ENCODE results near the gene SIRPB2. TPM values are rescaled to one million over a fixed set of nuclear protein-coding genes. Genes with fewer than 3 reads are reported as not detected.

SIRPB2 gene
- total RNA-seq, 1 experiment from 2014 or later = not detected

DNA sequence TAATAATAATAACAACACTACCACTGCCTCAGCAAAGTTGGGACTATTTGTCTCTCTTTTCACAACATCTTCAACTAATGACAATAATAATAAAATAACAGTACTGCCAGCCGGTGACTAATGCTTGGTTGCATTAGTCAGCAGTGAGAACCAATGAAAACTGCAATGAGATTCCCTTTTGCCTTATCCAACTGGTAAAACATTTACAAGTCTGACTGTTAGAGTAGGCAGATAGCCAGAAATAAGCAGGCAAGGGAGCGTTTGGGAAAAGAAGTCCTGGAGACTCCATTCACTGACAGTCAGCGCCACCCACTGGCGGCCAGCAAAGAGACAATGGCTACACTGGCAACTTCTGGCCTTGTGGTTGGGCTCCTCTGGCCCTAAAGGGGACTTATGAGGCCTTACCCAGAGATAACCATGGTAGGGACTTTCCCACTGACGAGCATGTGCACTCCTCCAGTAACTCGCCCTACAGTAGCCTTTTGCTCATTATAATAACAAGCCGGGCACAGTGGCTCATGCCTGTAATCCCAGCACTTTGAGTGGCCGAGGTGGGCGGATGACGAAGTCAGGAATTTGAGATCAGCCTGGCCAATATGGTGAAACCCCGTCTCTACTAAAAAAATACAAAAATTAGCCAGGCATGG lies 21.2 kb downstream of the SIRPB2 start:
- H2BK12ac ChIP-seq (ENCODE audit: insufficient read length, low read depth, low read length) = no peak overlapping the region
- H3K79me2 ChIP-seq (ENCODE audit: insufficient read depth, low read length) = peaks cover 10% of the 10 kb centered on the region; the same call in 1 of the 2 replicates
- peaks cover 7% of the 10 kb centered on the region for H3K23me2 ChIP-seq (ENCODE audit: insufficient read length, low read depth, low read length, poor library complexity, severe bottlenecking)
- no peak overlapping the region for H3K27ac ChIP-seq (ENCODE audit: insufficient read length, low read depth, low read length)
- H2BK120ac ChIP-seq (ENCODE audit: low read depth, low read length, poor library complexity, severe bottlenecking) = no peak overlapping the region
- DNase-seq = peak; percentile 90
- H3K4me1 ChIP-seq (ENCODE audit: insufficient read depth, low read length) = no peaks in the 10 kb centered on the region; the same call in 1 of the 2 replicates
- H2BK5ac ChIP-seq (ENCODE audit: insufficient read length, low read length) = no peak overlapping the region
- H2BK20ac ChIP-seq (ENCODE audit: low read depth, low read length, poor library complexity, severe bottlenecking) = no peak overlapping the region
- Mint-ChIP-seq H3K9me3 (no peaks in the 10 kb centered on the region; a peak in 1 of 5 replicates), H3K27ac (no peak overlapping the region; a peak in 1 of 7 replicates), H3K27me3 (ENCODE audit: low read depth) (peaks cover 5% of the 10 kb centered on the region), H3K4me1 (peaks cover 35 to 36% of the 10 kb centered on the region in 2 experiments), H3K4me3 (no peak overlapping the region), H3K36me3 (ENCODE audit: insufficient read depth in 1 of 3, low read depth in 3 of 3) (peaks cover 0 to under 1% (median 0%) of the 10 kb centered on the region in 3 experiments; a peak in 3 of 7 replicates)
- H3K56ac ChIP-seq (ENCODE audit: insufficient read length, low read depth, low read length) = no peak overlapping the region
- H4K20me1 ChIP-seq (ENCODE audit: control insufficient read depth, insufficient read depth, insufficient read length) = no peaks in the 10 kb centered on the region
- no peaks in the 10 kb centered on the region for H3K27me3 ChIP-seq (ENCODE audit: insufficient read depth, low read length)
- WGBS (ENCODE audit: extremely low coverage, insufficient read length, low lambda C conversion rate) = no CpG with 5 or more reads among the region's 11 CpGs
- peak overlapping the region; percentile 27 for H2AFZ ChIP-seq (ENCODE audit: low read length)
- H3K9me3 ChIP-seq (ENCODE audit: control insufficient read depth, low read depth, low read length) = no peaks in the 10 kb centered on the region
- no peak overlapping the region for H3K23ac ChIP-seq (ENCODE audit: insufficient read length, low read depth, low read length)
- H2BK15ac ChIP-seq (ENCODE audit: low read depth, low read length) = no peak overlapping the region
- H3K4me2 ChIP-seq (ENCODE audit: insufficient read depth, insufficient read length, low read length) = no peak overlapping the region
- no peak overlapping the region for H3T11ph ChIP-seq (ENCODE audit: low read length)
- H4K5ac ChIP-seq (ENCODE audit: insufficient read length, low read depth, low read length) = no peak overlapping the region
- H3K9ac ChIP-seq (ENCODE audit: extremely low read depth, insufficient read length, low read length) = no peak overlapping the region
- TF ChIP-seq, protein P1, sequence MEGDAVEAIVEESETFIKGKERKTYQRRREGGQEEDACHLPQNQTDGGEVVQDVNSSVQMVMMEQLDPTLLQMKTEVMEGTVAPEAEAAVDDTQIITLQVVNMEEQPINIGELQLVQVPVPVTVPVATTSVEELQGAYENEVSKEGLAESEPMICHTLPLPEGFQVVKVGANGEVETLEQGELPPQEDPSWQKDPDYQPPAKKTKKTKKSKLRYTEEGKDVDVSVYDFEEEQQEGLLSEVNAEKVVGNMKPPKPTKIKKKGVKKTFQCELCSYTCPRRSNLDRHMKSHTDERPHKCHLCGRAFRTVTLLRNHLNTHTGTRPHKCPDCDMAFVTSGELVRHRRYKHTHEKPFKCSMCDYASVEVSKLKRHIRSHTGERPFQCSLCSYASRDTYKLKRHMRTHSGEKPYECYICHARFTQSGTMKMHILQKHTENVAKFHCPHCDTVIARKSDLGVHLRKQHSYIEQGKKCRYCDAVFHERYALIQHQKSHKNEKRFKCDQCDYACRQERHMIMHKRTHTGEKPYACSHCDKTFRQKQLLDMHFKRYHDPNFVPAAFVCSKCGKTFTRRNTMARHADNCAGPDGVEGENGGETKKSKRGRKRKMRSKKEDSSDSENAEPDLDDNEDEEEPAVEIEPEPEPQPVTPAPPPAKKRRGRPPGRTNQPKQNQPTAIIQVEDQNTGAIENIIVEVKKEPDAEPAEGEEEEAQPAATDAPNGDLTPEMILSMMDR (conservative IDR thresholded peaks at IDR 0.05) = peak; percentile 89
- no peak overlapping the region for H4K8ac ChIP-seq (replicated peaks; ENCODE audit: insufficient read length, low read depth, low read length)
- no peak overlapping the region for H4K91ac ChIP-seq (ENCODE audit: insufficient read length, low read depth, low read length)
- peaks cover 10% of the 10 kb centered on the region for H3K79me1 ChIP-seq (ENCODE audit: insufficient read depth, low read depth, low read length, poor library complexity, severe bottlenecking)
- H3K4ac ChIP-seq (ENCODE audit: low read depth, low read length) = no peak overlapping the region
- no peak overlapping the region for H2AK5ac ChIP-seq (ENCODE audit: insufficient read length, low read length)
- H3K18ac ChIP-seq (ENCODE audit: insufficient read length, low read depth, low read length) = peak overlapping the region; percentile 47
- H3K14ac ChIP-seq (ENCODE audit: insufficient read depth, low read length) = peak overlapping the region; percentile 45; the same call in 1 of the 2 replicates
